RWPE2 (cell line): ENCODE results near the gene TMEM130.

Experiments used
- ATAC-seq: fragments of 200-7000 bp; cut with Tn5 transposase; 3 replicates; pipeline ENCODE4 v1.9.1; 2021; ENCODE audit warnings: low read depth
- DNase-seq: peaks from one replicate; pipeline ENCODE4 v3.0.0-alpha.2; 2020; ENCODE audit warnings: low spot score
- H3K27ac ChIP-seq: fragments of 450-650 bp; 2 replicates; pipeline ENCODE4 v1.5.1; 2017; ENCODE audit warnings: mild to moderate bottlenecking; ENCODE audit not compliant: poor library complexity, severe bottlenecking
- H3K27me3 ChIP-seq: fragments of 250-450 bp; sonication (Bioruptor Pico); 2 replicates; pipeline ENCODE4 v1.5.1; 2021; ENCODE audit warnings: mild to moderate bottlenecking, moderate library complexity; ENCODE audit not compliant: insufficient read depth, poor library complexity, severe bottlenecking
- H3K36me3 ChIP-seq: fragments of 250-450 bp; sonication (Bioruptor Pico); 2 replicates; pipeline ENCODE4 v1.5.1; 2020; ENCODE audit warnings: low read depth, mild to moderate bottlenecking, moderate library complexity
- H3K4me1 ChIP-seq: fragments of 250-450 bp; sonication (Bioruptor Pico); 2 replicates; pipeline ENCODE4 v1.5.1; 2021; ENCODE audit warnings: mild to moderate bottlenecking, moderate library complexity; ENCODE audit not compliant: insufficient read depth, poor library complexity, severe bottlenecking
- H3K4me3 ChIP-seq: fragments of 250-450 bp; sonication (Bioruptor Pico); 2 replicates; pipeline ENCODE4 v1.5.1; 2021; ENCODE audit warnings: mild to moderate bottlenecking, moderate library complexity; ENCODE audit not compliant: severe bottlenecking
- H3K9me3 ChIP-seq: fragments of 250-450 bp; sonication (Bioruptor Pico); 2 replicates; pipeline ENCODE4 v1.5.1; 2021; ENCODE audit warnings: mild to moderate bottlenecking, moderate library complexity; ENCODE audit not compliant: severe bottlenecking
- TF ChIP-seq, protein P1 (sequence below): fragments of 450-650 bp; IDR thresholded peaks from one replicate; pipeline ENCODE4 v1.5.1; 2017; ENCODE audit warnings: mild to moderate bottlenecking, moderate library complexity; ENCODE audit not compliant: poor library complexity, severe bottlenecking

The TMEM130 gene

DNA sequence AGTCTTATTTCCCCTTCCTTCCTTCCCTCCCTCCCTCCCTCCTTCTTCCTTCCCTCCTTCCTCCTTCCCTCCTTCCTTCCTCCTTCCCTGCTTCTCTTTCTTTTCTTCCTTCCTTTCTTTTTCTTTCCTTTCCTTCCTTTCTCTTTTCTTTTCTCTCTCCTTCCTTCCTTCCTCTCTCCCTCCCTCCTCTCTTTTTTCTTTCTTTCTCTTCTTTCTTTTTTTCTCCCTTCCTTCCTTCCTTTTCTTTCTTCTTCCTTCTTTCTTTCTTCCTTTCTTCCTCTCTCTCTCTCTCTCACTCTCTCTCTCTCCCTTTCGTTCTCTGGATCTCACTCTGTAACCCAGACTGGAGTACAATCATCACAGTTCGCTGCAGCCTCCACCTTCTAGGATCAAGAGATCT, 6.2 kb downstream of the TMEM130 start:
- no peak for DNase-seq
- Histone ChIP-seq H3K27me3 (peaks cover 3% of the 10 kb centered on the region), H3K4me1 (no peaks in the 10 kb centered on the region), H3K27ac (no peak overlapping the region), H3K9me3 (no peaks in the 10 kb centered on the region), H3K4me3 (no peak overlapping the region), H3K36me3 (no peaks in the 10 kb centered on the region)
- TF ChIP-seq, protein P1, sequence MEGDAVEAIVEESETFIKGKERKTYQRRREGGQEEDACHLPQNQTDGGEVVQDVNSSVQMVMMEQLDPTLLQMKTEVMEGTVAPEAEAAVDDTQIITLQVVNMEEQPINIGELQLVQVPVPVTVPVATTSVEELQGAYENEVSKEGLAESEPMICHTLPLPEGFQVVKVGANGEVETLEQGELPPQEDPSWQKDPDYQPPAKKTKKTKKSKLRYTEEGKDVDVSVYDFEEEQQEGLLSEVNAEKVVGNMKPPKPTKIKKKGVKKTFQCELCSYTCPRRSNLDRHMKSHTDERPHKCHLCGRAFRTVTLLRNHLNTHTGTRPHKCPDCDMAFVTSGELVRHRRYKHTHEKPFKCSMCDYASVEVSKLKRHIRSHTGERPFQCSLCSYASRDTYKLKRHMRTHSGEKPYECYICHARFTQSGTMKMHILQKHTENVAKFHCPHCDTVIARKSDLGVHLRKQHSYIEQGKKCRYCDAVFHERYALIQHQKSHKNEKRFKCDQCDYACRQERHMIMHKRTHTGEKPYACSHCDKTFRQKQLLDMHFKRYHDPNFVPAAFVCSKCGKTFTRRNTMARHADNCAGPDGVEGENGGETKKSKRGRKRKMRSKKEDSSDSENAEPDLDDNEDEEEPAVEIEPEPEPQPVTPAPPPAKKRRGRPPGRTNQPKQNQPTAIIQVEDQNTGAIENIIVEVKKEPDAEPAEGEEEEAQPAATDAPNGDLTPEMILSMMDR, result no peak
- ATAC-seq, result no peak

DNA sequence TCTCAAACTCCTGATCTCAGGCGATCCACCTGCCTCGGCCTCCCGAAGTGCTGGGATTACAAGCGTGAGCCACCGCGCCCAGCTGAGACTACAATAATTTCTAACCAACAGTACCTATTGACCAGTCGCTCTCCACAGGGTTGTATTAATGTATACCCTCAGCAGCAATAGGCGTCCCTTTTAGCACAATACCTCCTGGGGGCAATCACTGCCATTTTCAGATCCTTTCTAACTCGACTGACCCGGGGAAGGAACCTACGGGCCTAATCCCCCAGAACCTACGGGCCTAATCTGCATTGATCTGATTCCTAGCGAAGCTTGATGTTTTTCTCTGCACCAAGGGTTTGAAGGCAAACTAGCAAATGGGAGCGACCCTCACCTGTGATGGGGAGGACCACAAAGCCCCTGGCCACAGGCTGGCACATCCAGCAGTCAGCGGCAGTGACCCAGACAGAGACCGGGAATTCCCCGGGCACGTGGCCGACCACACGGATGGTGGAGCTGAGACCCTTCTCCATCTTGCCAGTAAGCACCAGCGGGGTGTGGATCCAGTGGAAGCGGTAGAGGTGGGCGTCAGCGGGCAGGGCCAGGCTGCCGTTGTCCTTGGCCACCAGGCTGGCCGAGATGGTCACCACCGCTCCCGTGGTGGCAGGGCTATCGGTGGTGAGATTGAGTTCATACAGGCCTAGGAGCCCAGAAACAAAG, 6.9 kb downstream of the TMEM130 start:
- no peak for ATAC-seq
- Histone ChIP-seq H3K4me3 (no peak overlapping the region), H3K9me3 (no peaks in the 10 kb centered on the region), H3K36me3 (no peaks in the 10 kb centered on the region), H3K27me3 (no peaks in the 10 kb centered on the region), H3K4me1 (no peaks in the 10 kb centered on the region), H3K27ac (no peak overlapping the region)
- DNase-seq, result no peak
- TF ChIP-seq, protein P1, result no peak

DNA sequence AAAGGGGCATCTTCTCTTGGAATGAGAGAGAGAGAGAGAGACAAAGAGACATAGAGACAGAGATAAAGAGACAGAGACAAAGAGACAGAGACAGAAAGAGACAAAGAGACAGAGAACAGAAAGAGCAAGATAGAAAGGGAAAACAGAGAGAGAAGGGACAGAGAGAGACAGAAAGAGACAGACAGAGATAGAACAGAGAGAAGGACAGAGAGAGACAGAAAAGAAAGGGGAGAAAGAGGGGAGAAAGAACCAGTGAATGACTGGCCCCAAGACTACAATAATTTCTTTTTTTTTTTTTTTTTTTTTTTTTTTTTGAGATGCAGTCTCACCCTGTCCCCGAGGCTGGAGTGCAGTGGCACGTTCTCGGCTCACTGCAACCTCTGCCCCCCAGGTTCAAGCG, 7.6 kb downstream of the TMEM130 start:
- H3K36me3 ChIP-seq, result no peaks in the 10 kb centered on the region
- DNase-seq, result no peak
- H3K9me3 ChIP-seq, result no peaks in the 10 kb centered on the region
- TF ChIP-seq, protein P1, result no peak
- no peaks in the 10 kb centered on the region for H3K4me1 ChIP-seq
- no peak overlapping the region for H3K27ac ChIP-seq
- H3K27me3 ChIP-seq, result no peaks in the 10 kb centered on the region
- ATAC-seq, result no peak
- H3K4me3 ChIP-seq, result no peak overlapping the region

DNA sequence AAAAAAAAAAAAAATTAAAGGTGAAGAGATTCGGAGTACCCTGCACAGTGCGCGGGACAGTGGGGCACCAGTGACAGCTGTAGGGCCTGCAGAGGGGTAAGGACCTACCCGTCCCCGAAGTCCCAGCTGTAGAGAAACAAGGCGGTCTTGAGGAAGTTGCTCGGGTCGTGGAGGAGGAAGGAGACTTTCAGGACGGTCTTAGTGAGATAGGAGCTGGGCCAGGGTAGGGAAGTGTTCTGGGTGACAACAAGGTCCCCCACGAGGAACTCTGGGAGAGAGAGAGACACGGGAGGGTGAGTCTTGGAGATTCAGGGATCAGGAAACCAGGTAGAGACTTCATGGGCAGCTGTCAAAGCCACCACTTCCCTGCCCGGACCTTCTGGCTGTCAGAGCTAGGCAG, 9.7 kb downstream of the TMEM130 start:
- H3K4me1 ChIP-seq, result no peaks in the 10 kb centered on the region
- TF ChIP-seq, protein P1, result no peak
- no peaks in the 10 kb centered on the region for H3K9me3 ChIP-seq
- no peak overlapping the region for H3K4me3 ChIP-seq
- DNase-seq, result no peak
- no peak for ATAC-seq
- no peak overlapping the region for H3K27ac ChIP-seq
- no peaks in the 10 kb centered on the region for H3K36me3 ChIP-seq
- H3K27me3 ChIP-seq, result no peaks in the 10 kb centered on the region
